HepG2 (cell line): ENCODE data around the gene MED13. TPM values are rescaled to one million over a fixed set of nuclear protein-coding genes. Genes with fewer than 3 reads are reported as not detected.
A peak's percentile ranks its signal among the peaks of the same experiment; 100 is the strongest.

Experiments used
- IRF1 ChIP-seq: sonication (generic); formaldehyde crosslinking; IDR thresholded peaks from 2 replicates; pipeline ENCODE4 v1.4.0; 2020; ENCODE audit warnings: low read depth, mild to moderate bottlenecking, missing genetic modification reagents
- POGK ChIP-seq: sonication (generic); formaldehyde crosslinking; conservative IDR thresholded peaks from 2 replicates; pipeline ENCODE4 v1.8.0; 2022; ENCODE audit warnings: mild to moderate bottlenecking, moderate library complexity, missing genetic modification reagents
- ZFP37 ChIP-seq: sonication (generic); formaldehyde crosslinking; IDR thresholded peaks from 2 replicates; pipeline ENCODE4 v1.4.0; 2020; ENCODE audit warnings: missing genetic modification reagents, borderline replicate concordance
- ZMAT5 ChIP-seq: sonication (generic); formaldehyde crosslinking; IDR thresholded peaks from 2 replicates; pipeline ENCODE4 v1.5.0; 2020; ENCODE audit warnings: mild to moderate bottlenecking, low read depth, missing genetic modification reagents, borderline replicate concordance
- ZNF281 ChIP-seq: sonication (generic); formaldehyde crosslinking; IDR thresholded peaks from 2 replicates; pipeline ENCODE4 v1.4.0; 2020; ENCODE audit warnings: missing genetic modification reagents, borderline replicate concordance
- ZNF547 ChIP-seq: sonication (generic); formaldehyde crosslinking; IDR thresholded peaks from 2 replicates; pipeline ENCODE4 v1.5.1; 2020; ENCODE audit warnings: mild to moderate bottlenecking, missing genetic modification reagents
- ZNF609 ChIP-seq: sonication (generic); formaldehyde crosslinking; IDR thresholded peaks from 2 replicates; pipeline ENCODE4 v1.4.0; 2020; ENCODE audit warnings: mild to moderate bottlenecking, missing genetic modification reagents, borderline replicate concordance
- ZNF646 ChIP-seq: sonication (generic); formaldehyde crosslinking; IDR thresholded peaks from 2 replicates; pipeline ENCODE4 v1.9.0; 2021; ENCODE audit warnings: mild to moderate bottlenecking, missing genetic modification reagents
- polyA plus RNA-seq, 8 experiments: library from polyadenylated mRNA; depleted of rRNA in 3 of 8; stranded (reverse) in 7 of 8; unstranded in 1 of 8; fragments of >200 nt; fragmentation: Illumina TruSeq in 4 of 8; extraction: Trizol in 4 of 8; gene quantifications; 2 replicates each; pipeline versions ENCODE4 v1.2.1 to v1.2.3, GENCODE V29; 2011 to 2016; ENCODE audit warnings: low read depth in 4 of 8, missing spikeins in 1 of 8, mixed read lengths in 1 of 8; ENCODE audit not compliant: insufficient read depth in 1 of 8
- total RNA-seq, 5 experiments: library from RNA; depleted of rRNA; stranded (reverse); fragments of >200 nt; fragmentation: Illumina TruSeq; extraction: Trizol; gene quantifications; 2 replicates each; pipeline ENCODE4 v1.2.3, GENCODE V29; 2016; ENCODE audit warnings: low read depth in 1 of 5

MED13 gene
- total and polyA plus RNA-seq, 2 of the 13 experiments (the other 11 are each of a cell fraction or from before 2014, with no cell fraction given): 27.4 to 69.1 TPM

- 0 out of 2 replicates have a peak, but pooled peaks have one; percentile 44 for TF ChIP-seq ZNF646 (CRISPR knock-in tag)
- no peak; the same call in 1 of the 2 replicates for TF ChIP-seq ZNF609 (CRISPR knock-in tag)
- TF ChIP-seq ZNF281 (CRISPR knock-in tag): no peak
- no peak for TF ChIP-seq ZMAT5 (CRISPR knock-in tag)
- TF ChIP-seq ZNF547 (CRISPR knock-in tag): no peak
- TF ChIP-seq ZFP37 (CRISPR knock-in tag): 0 out of 2 replicates have a peak, but pooled peaks have one; percentile 45
- TF ChIP-seq IRF1 (CRISPR knock-in tag): no peak
- 0 out of 2 replicates have a peak, but pooled peaks have one; percentile 38 for TF ChIP-seq POGK (CRISPR knock-in tag)
These were observed 762 bp upstream of the MED13 start (continued) for GRCh38 chr17:62065611-62066468.
